ENCODE data around the gene TBC1D23.
"Not testable (repeated sequence)": the region's sequence is repeated elsewhere in the genome, so short reads cannot be mapped to it uniquely, and the experiment has no call there.

TBC1D23 gene

DNA sequence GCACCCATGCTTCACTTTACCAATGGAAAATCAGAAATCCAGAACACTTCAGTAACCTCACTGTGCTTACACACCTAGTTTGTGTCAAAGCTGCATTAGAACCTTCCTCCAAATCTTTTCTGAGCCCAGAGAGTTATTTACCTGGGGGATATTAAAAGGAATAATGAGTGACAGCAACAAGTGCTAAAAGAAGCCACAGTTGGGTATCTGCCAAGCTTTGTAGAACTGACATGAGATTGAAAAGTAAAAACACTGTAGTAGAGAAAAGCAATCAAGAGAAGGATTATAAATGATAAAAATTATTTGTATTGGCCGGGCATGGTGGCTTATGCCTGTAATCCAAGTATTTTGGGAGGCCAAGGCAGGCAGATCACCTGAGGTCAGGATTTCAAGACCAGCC is 8.8 kb upstream of the TBC1D23 start:
- FAIRE-seq: no peak
- DNase-seq (ENCODE audit: insufficient read length, low spot score): no peak
- TF ChIP-seq POLR2AphosphoS5 (IDR thresholded peaks at IDR 0.05; ENCODE audit: low read depth, low read length) (no peak), POLR2A (IDR thresholded peaks at IDR 0.05; ENCODE audit: low read depth, low read length) (no peak), POU2F2 (IDR thresholded peaks at IDR 0.05; ENCODE audit: low read depth, low read length) (no peak), PAX5 (IDR thresholded peaks at IDR 0.05; ENCODE audit: insufficient read depth, low read length, severe bottlenecking) (no peak), TAF1 (IDR thresholded peaks at IDR 0.05; ENCODE audit: low read depth, low read length) (no peak), SPI1 (IDR thresholded peaks at IDR 0.05; ENCODE audit: low read depth, low read length) (no peak)

DNA sequence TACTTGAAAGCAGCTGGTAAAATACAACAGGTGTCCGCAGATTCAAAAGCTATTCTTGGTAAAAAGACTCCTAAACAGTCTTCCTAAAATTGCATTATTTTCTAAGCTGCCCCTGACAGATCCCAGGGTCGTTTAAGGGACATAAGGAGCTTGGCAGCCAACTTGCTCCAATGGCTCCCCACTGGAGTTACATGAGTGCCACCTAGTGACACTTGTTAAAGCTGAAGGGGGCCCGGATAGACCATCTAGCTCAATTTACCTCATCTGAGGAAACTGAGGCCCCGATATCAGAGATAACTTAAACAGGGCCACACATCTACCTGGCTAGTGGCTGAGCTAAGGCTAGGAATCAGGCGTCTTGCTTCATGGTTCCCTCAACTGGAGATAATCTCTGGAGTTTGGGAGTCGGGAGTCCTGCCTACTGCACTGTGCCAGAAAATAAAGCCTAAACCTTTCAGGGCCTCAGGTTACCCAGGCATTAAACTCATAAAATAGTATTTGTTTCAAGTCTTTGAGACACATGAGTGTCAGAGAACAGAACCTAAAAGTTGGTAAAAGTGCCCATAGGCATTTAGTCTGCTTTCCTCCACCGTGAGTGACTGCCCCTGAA is 6.5 kb upstream of the TBC1D23 start:
- DNase-seq (ENCODE audit: insufficient read length, low spot score) (peak; percentile 25), FAIRE-seq (peak; percentile 26)
- TF ChIP-seq SPI1 (IDR thresholded peaks at IDR 0.05; ENCODE audit: low read depth, low read length) (no peak), POLR2AphosphoS5 (IDR thresholded peaks at IDR 0.05; ENCODE audit: low read depth, low read length) (no peak), PAX5 (IDR thresholded peaks at IDR 0.05; ENCODE audit: insufficient read depth, low read length, severe bottlenecking) (no peak), TAF1 (IDR thresholded peaks at IDR 0.05; ENCODE audit: low read depth, low read length) (no peak), POU2F2 (IDR thresholded peaks at IDR 0.05; ENCODE audit: low read depth, low read length) (no peak), POLR2A (IDR thresholded peaks at IDR 0.05; ENCODE audit: low read depth, low read length) (no peak)

DNA sequence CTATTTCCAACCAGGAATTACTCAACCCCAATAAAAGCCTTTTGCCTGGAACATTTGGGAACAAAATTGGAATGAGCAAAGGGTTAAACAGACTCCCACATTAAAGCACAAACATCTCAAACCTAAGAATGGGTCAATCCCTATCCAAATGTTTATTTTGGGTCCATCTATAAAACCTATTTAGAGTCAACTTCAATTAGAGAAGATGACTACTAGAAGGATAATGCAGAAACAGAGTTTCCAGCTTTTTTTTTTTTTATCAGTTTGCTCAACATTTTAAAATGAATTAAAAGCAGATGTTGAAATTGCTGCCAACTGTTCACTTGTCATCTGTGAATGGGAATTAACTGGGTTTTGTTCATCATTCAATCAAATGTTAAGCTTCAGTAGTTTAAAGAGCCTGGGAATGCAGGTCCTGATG is 4.1 kb upstream of the TBC1D23 start:
- FAIRE-seq: no peak
- DNase-seq (ENCODE audit: insufficient read length, low spot score): no peak
- TF ChIP-seq POLR2AphosphoS5 (IDR thresholded peaks at IDR 0.05; ENCODE audit: low read depth, low read length) (no peak), POLR2A (IDR thresholded peaks at IDR 0.05; ENCODE audit: low read depth, low read length) (no peak), TAF1 (IDR thresholded peaks at IDR 0.05; ENCODE audit: low read depth, low read length) (no peak), PAX5 (IDR thresholded peaks at IDR 0.05; ENCODE audit: insufficient read depth, low read length, severe bottlenecking) (no peak), SPI1 (IDR thresholded peaks at IDR 0.05; ENCODE audit: low read depth, low read length) (no peak), POU2F2 (IDR thresholded peaks at IDR 0.05; ENCODE audit: low read depth, low read length) (no peak)

DNA sequence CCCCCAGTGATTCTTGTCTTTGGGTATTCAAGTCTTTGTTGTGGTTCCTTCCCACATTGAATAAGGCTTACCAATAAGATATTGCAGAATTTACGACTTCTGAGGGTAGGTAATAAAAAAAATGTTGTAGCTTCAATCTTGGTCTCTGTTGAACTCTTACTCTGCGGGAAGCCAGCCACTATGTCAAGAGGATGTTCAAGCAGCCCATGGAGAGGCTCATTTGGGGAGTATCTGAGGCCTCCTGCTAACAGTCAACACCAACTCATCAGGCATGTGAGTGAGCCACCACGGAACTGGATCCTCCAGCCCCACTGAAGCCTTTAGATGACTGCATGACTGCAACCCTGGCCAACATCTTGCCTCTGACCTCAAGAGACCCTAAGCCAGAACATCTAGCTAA is 3.2 kb upstream of the TBC1D23 start:
- no peak for FAIRE-seq
- TF ChIP-seq POU2F2 (IDR thresholded peaks at IDR 0.05; ENCODE audit: low read depth, low read length) (no peak), TAF1 (IDR thresholded peaks at IDR 0.05; ENCODE audit: low read depth, low read length) (no peak), POLR2A (IDR thresholded peaks at IDR 0.05; ENCODE audit: low read depth, low read length) (no peak), SPI1 (IDR thresholded peaks at IDR 0.05; ENCODE audit: low read depth, low read length) (no peak), POLR2AphosphoS5 (IDR thresholded peaks at IDR 0.05; ENCODE audit: low read depth, low read length) (no peak), PAX5 (IDR thresholded peaks at IDR 0.05; ENCODE audit: insufficient read depth, low read length, severe bottlenecking) (no peak)

DNA sequence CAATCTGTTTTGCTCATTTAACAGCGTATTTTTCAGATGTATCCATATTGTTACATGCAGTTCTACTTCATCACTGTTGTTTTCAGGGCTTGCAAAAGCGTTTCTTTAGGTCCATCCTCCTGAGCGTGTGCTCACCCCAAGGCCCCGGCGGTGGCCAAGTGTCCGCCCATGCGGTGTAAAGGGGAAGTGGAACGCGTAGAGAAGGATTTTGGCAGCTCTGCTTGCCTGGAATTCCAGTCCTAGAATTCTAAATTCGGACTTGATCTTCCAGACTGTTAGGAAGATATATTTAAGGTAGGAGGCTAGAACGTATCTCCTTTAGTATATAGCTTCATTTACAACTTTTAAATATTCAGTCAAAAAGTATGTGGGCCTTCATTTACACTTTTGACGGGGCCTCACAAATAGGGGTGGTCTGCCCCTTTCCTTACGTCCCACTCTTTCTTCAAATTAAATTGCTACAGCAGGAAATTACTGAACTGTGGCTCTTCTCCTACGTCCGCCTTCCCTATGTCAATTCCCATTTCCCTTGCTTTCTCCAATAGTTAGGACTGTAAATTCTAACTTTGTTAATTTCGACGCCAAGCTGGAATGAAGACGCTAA is 609 bp upstream of the TBC1D23 start:
- TF ChIP-seq POLR2A (IDR thresholded peaks at IDR 0.05; ENCODE audit: low read depth, low read length): no peak
- TF ChIP-seq PAX5 (IDR thresholded peaks at IDR 0.05; ENCODE audit: insufficient read depth, low read length, severe bottlenecking): no peak
- no peak for TF ChIP-seq TAF1 (IDR thresholded peaks at IDR 0.05; ENCODE audit: low read depth, low read length)
- TF ChIP-seq POLR2AphosphoS5 (IDR thresholded peaks at IDR 0.05; ENCODE audit: low read depth, low read length): no peak
- TF ChIP-seq SPI1 (IDR thresholded peaks at IDR 0.05; ENCODE audit: low read depth, low read length): no peak
- TF ChIP-seq POU2F2 (IDR thresholded peaks at IDR 0.05; ENCODE audit: low read depth, low read length): no peak
- DNase-seq (ENCODE audit: insufficient read length, low spot score) (no peak), FAIRE-seq (no peak)

More for the DNA sequence above, 3.2 kb upstream of the TBC1D23 start:
- no peak for DNase-seq (ENCODE audit: insufficient read length, low spot score)

DNA sequence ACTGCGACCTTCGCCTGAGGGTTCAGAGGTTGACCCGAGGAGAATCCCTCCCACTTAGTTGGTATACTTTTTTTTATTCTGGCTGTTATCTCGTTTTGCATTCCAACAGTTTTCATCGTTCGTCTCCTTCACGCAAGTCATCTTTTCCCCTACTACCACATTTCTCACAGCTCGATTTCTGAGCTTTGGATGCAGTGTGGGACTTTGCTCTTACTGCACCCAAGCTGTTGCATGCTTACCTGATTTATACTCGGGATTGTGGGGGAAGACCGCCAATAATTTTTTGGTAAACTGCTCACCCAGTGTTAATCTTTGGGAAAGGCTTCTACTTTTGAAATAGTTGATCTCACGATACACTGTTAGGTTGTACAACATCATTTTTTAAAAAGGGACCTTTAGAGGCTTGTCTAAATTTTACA is 702 bp downstream of the TBC1D23 start:
- DNase-seq (ENCODE audit: insufficient read length, low spot score): no peak
- FAIRE-seq: no peak
- no peak for TF ChIP-seq POU2F2 (IDR thresholded peaks at IDR 0.05; ENCODE audit: low read depth, low read length)
- TF ChIP-seq PAX5 (IDR thresholded peaks at IDR 0.05; ENCODE audit: insufficient read depth, low read length, severe bottlenecking): no peak
- no peak for TF ChIP-seq POLR2AphosphoS5 (IDR thresholded peaks at IDR 0.05; ENCODE audit: low read depth, low read length)
- TF ChIP-seq SPI1 (IDR thresholded peaks at IDR 0.05; ENCODE audit: low read depth, low read length): no peak
- no peak for TF ChIP-seq POLR2A (IDR thresholded peaks at IDR 0.05; ENCODE audit: low read depth, low read length)
- no peak for TF ChIP-seq TAF1 (IDR thresholded peaks at IDR 0.05; ENCODE audit: low read depth, low read length)

DNA sequence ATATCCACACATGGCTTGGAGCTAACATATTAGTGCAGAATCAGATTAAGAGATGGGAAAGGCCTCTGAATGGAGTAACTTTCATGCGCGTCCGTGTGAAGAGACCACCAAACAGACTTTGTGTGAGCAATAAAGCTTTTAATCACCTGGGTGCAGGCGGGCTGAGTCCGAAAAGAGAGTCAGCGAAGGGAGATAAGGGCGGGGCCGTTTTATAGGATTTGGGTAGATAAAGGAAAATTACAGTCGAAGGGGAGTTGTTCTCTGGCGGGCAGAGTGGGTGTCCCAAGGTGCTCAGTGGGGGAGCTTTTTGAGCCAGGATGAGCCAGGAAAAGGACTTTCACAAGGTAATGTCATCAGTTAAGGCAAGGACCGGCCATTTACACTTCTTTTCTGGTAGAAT is 2.1 kb downstream of the TBC1D23 start:
- DNase-seq (ENCODE audit: insufficient read length, low spot score); FAIRE-seq: not testable (repeated sequence)

DNA sequence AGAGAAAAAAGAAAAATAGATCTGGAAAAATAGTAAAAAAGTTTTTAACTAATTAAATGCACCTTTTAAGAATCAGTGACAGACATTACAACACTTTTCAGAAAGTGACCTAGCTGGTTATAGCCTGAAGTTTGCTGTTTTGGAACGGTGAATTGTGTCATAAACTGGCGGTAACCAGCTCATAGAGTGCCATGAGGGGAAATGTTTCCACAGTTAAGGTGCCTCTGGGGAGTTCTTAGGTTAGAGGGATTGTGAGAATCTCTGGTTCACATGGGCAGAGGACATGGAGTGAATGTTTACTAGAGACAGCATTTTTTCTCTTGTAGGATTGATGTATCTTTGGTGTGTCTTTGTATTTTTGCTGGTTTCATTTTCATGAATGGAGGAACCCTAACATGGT is 2.8 kb downstream of the TBC1D23 start:
- no peak for FAIRE-seq

DNA sequence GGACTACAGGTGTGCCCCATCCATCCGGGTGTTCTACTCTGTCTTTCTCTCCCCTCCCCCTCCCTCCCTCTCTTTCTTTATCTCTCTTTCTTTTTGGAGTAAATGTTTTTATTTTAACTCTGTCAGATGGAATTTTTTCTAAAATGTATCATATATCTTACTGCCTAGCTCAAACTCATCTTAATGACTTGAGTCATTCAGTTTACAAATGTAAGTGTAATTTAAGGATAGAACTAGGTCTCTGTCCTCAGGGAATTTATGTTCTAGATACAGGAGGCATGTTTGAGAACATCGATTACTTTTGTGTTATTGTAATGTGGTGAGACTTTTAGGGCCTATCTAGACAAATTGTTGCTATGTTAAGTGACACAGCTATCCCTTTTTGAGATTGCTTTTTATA is 3.5 kb downstream of the TBC1D23 start:
- no peak for FAIRE-seq
- DNase-seq (ENCODE audit: insufficient read length, low spot score): no peak
- no peak for TF ChIP-seq POLR2AphosphoS5 (IDR thresholded peaks at IDR 0.05; ENCODE audit: low read depth, low read length)
- no peak for TF ChIP-seq SPI1 (IDR thresholded peaks at IDR 0.05; ENCODE audit: low read depth, low read length)
- no peak for TF ChIP-seq POU2F2 (IDR thresholded peaks at IDR 0.05; ENCODE audit: low read depth, low read length)
- TF ChIP-seq TAF1 (IDR thresholded peaks at IDR 0.05; ENCODE audit: low read depth, low read length): no peak
- no peak for TF ChIP-seq POLR2A (IDR thresholded peaks at IDR 0.05; ENCODE audit: low read depth, low read length)
- no peak for TF ChIP-seq PAX5 (IDR thresholded peaks at IDR 0.05; ENCODE audit: insufficient read depth, low read length, severe bottlenecking)

More for the DNA sequence above, 2.8 kb downstream of the TBC1D23 start:
- DNase-seq (ENCODE audit: insufficient read length, low spot score): no peak
- TF ChIP-seq TAF1 (IDR thresholded peaks at IDR 0.05; ENCODE audit: low read depth, low read length) (no peak), PAX5 (IDR thresholded peaks at IDR 0.05; ENCODE audit: insufficient read depth, low read length, severe bottlenecking) (no peak), POU2F2 (IDR thresholded peaks at IDR 0.05; ENCODE audit: low read depth, low read length) (no peak), SPI1 (IDR thresholded peaks at IDR 0.05; ENCODE audit: low read depth, low read length) (no peak), POLR2A (IDR thresholded peaks at IDR 0.05; ENCODE audit: low read depth, low read length) (no peak), POLR2AphosphoS5 (IDR thresholded peaks at IDR 0.05; ENCODE audit: low read depth, low read length) (no peak)

DNA sequence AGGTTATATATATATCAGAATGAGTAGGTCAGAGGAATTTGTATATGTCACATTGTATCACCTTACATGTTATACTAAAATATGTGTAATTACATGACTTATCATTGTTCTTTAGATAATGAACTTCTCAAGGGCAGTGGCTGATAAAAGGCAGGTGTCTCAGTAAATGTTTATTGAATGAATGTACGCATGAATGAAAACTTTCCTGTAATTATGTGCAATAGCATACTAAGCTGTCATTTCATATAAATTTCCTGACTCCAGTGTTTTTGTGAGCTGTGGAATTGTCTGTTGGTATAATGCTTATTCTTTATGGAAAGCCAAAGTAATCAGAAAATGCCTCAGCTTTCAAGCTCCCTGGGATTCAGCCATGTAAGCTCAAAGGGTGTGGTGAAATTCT is 4.2 kb downstream of the TBC1D23 start:
- no peak for FAIRE-seq
- DNase-seq (ENCODE audit: insufficient read length, low spot score): no peak
- no peak for TF ChIP-seq POLR2AphosphoS5 (IDR thresholded peaks at IDR 0.05; ENCODE audit: low read depth, low read length)
- TF ChIP-seq POU2F2 (IDR thresholded peaks at IDR 0.05; ENCODE audit: low read depth, low read length): no peak
- TF ChIP-seq POLR2A (IDR thresholded peaks at IDR 0.05; ENCODE audit: low read depth, low read length): no peak
- TF ChIP-seq TAF1 (IDR thresholded peaks at IDR 0.05; ENCODE audit: low read depth, low read length): no peak
- no peak for TF ChIP-seq SPI1 (IDR thresholded peaks at IDR 0.05; ENCODE audit: low read depth, low read length)
